Osteocyte (in vitro differentiated cells): ENCODE data around the gene ALMS1. TPM values are rescaled to one million over a fixed set of nuclear protein-coding genes. Genes with fewer than 3 reads are reported as not detected.

Experiments
- DNase-seq: peaks from one replicate; pipeline ENCODE4 v3.0.0; 2021; ENCODE audit warnings: mixed read lengths; ENCODE audit not compliant: unreplicated experiment; ENCODE audit errors: extremely low spot score
- H3K27ac Mint-ChIP-seq: one replicate; pipeline ENCODE4 v1.8.0; 2021; ENCODE audit warnings: mild to moderate bottlenecking, mixed read lengths; ENCODE audit not compliant: unreplicated experiment
- H3K27me3 Mint-ChIP-seq: one replicate; pipeline ENCODE4 v1.8.0; 2021; ENCODE audit warnings: mixed read lengths; ENCODE audit not compliant: unreplicated experiment
- H3K36me3 Mint-ChIP-seq: one replicate; pipeline ENCODE4 v1.8.0; 2021; ENCODE audit warnings: mixed read lengths; ENCODE audit not compliant: unreplicated experiment
- H3K4me1 Mint-ChIP-seq: one replicate; pipeline ENCODE4 v1.8.0; 2021; ENCODE audit warnings: mixed read lengths; ENCODE audit not compliant: unreplicated experiment
- H3K4me3 Mint-ChIP-seq: one replicate; pipeline ENCODE4 v1.8.0; 2021; ENCODE audit warnings: mild to moderate bottlenecking, moderate library complexity, mixed read lengths; ENCODE audit not compliant: unreplicated experiment
- H3K9me3 Mint-ChIP-seq: one replicate; pipeline ENCODE4 v1.8.0; 2021; ENCODE audit warnings: mixed read lengths; ENCODE audit not compliant: unreplicated experiment
- CTCF ChIP-seq: fragments of 200-600 bp; sonication (generic); IDR thresholded peaks from 2 replicates; pipeline ENCODE4 v1.5.0; 2021; ENCODE audit warnings: antibody characterized with exemption, mild to moderate bottlenecking, moderate library complexity
- total RNA-seq: library from RNA; stranded (reverse); gene quantifications from 2 replicates; pipeline ENCODE4 v1.2.1, GENCODE V29; 2021

ALMS1 gene
- total RNA-seq, 1 donor from 2014 or later, result 18.5 TPM

- DNase-seq, result no peak
- Mint-ChIP-seq H3K27ac (no peak overlapping the region), H3K4me3 (no peak overlapping the region), H3K4me1 (no peaks in the 10 kb centered on the region), H3K9me3 (peaks cover 2% of the 10 kb centered on the region), H3K27me3 (peaks cover 55% of the 10 kb centered on the region), H3K36me3 (no peaks in the 10 kb centered on the region)
- no peak for TF ChIP-seq CTCF
Observed at GRCh38 chr2:73654175-73654574, 268.5 kb downstream of the ALMS1 start.

Other genes starting within 250 kb of the ALMS1 start
- not detected in 2 replicates for gene NOTO, start 183.3 kb upstream of the ALMS1 start, total RNA-seq
- gene SMYD5, start 171.6 kb upstream of the ALMS1 start, total RNA-seq, result 17.1 and 18.7 TPM in 2 replicates
- gene PRADC1, start 152.6 kb upstream of the ALMS1 start, total RNA-seq, result 15.1 and 17.6 TPM in 2 replicates
- 216 and 231 TPM in 2 replicates for gene CCT7, start 151.5 kb upstream of the ALMS1 start, total RNA-seq
- 1.6 and 2.0 TPM in 2 replicates for gene FBXO41, start 101.4 kb upstream of the ALMS1 start, total RNA-seq
- not detected in 2 replicates for gene EGR4, start 92.3 kb upstream of the ALMS1 start, total RNA-seq